H1 (cell line): ENCODE data around the gene L3MBTL3. TPM values are rescaled to one million over a fixed set of nuclear protein-coding genes. Genes with fewer than 3 reads are reported as not detected.

Source experiments
- CTCF ChIA-PET: fragments of 300-600 bp; sonication (Branson Sonifier 250); formaldehyde crosslinking; loops from one replicate; lab custom pipeline; 2021; ENCODE audit not compliant: partially characterized antibody; lab: Charles Lee
- POLR2A ChIA-PET: fragments of 300-600 bp; sonication (Branson Sonifier 250); formaldehyde crosslinking; loops from one replicate; lab custom pipeline; 2021; ENCODE audit warnings: inconsistent platforms; ENCODE audit not compliant: partially characterized antibody; lab: Charles Lee
- DNase-seq, 2 experiments: peaks; one replicate each; pipeline versions ENCODE4 v3.0.0 to v3.0.0-alpha.2; 2010 to 2022; ENCODE audit warnings: low spot score in 2 of 2, low read depth in 1 of 2, mixed read lengths in 1 of 2
- FAIRE-seq: peaks from 2 replicates; lab custom pipeline; 2011; peaks lifted over from hg19 to GRCh38; lab: Jason Lieb, UNC
- H2AFZ ChIP-seq: 2 replicates; pipeline ENCODE4 v1.8.1; 2012; ENCODE audit warnings: low read length, inconsistent platforms
- H2AK5ac ChIP-seq: 2 replicates; pipeline ENCODE4 v1.6.1; 2013; ENCODE audit warnings: low read depth, low read length
- H2BK120ac ChIP-seq: replicated peaks from 2 replicates; pipeline ENCODE3; 2013; ENCODE audit warnings: low read depth, low read length, inconsistent platforms
- H2BK12ac ChIP-seq: 2 replicates; pipeline ENCODE4 v1.6.1; 2013; ENCODE audit warnings: low read depth, low read length
- H2BK15ac ChIP-seq: 2 replicates; pipeline ENCODE4 v1.6.1; 2013; ENCODE audit warnings: low read length
- H2BK20ac ChIP-seq: 2 replicates; pipeline ENCODE4 v1.6.1; 2013; ENCODE audit warnings: low read length
- H2BK5ac ChIP-seq: 2 replicates; pipeline ENCODE4 v1.6.1; 2013; ENCODE audit warnings: low read depth, low read length
- H3K14ac ChIP-seq: 2 replicates; pipeline ENCODE4 v1.6.1; 2013; ENCODE audit warnings: inconsistent platforms; ENCODE audit not compliant: insufficient read length
- H3K18ac ChIP-seq: 2 replicates; pipeline ENCODE4 v1.6.1; 2013; ENCODE audit warnings: low read length; ENCODE audit errors: extremely low read depth
- H3K23ac ChIP-seq: 2 replicates; pipeline ENCODE4 v1.6.1; 2013; ENCODE audit warnings: inconsistent platforms; ENCODE audit not compliant: insufficient read length
- H3K23me2 ChIP-seq: 2 replicates; pipeline ENCODE4 v1.6.1; 2013; ENCODE audit warnings: low read depth, low read length
- H3K27ac ChIP-seq: 2 replicates; pipeline ENCODE4 v1.6.1; 2011; ENCODE audit warnings: low read depth, low read length, inconsistent platforms
- H3K27me3 ChIP-seq, 4 experiments: replicated peaks in 1 of 4; 1 replicate in 1 of 4; 2 replicates in 3 of 4; pipeline versions ENCODE4 v1.6.1 to v1.8.1; 2011 to 2013; ENCODE audit warnings: low read length in 3 of 4, mild to moderate bottlenecking in 3 of 4, inconsistent platforms in 2 of 4, mixed read lengths in 2 of 4, moderate library complexity in 1 of 4; ENCODE audit not compliant: control insufficient read depth in 3 of 4, insufficient read depth in 3 of 4; ENCODE audit errors: extremely low read depth in 1 of 4
- H3K36me3 ChIP-seq, 4 experiments: 2 replicates each; pipeline versions ENCODE4 v1.6.1 to v1.8.1; 2011 to 2013; ENCODE audit warnings: mild to moderate bottlenecking in 4 of 4, low read length in 3 of 4, moderate library complexity in 2 of 4, control low read depth in 1 of 4, inconsistent platforms in 1 of 4; ENCODE audit not compliant: insufficient read depth in 4 of 4, control insufficient read depth in 2 of 4
- H3K4ac ChIP-seq: replicated peaks from 2 replicates; pipeline ENCODE3; 2013; ENCODE audit warnings: low read length, low read depth, mixed read lengths, inconsistent platforms; ENCODE audit not compliant: insufficient read length
- H3K4me1 ChIP-seq, 4 experiments: replicated peaks in 1 of 4; 1 replicate in 1 of 4; 2 replicates in 3 of 4; pipeline versions ENCODE4 v1.6.1 to v1.8.1; 2011 to 2013; ENCODE audit warnings: low read length in 3 of 4, inconsistent platforms in 2 of 4, mixed read lengths in 1 of 4; ENCODE audit not compliant: insufficient read depth in 4 of 4, control insufficient read depth in 3 of 4
- H3K4me2 ChIP-seq, 2 experiments: 2 replicates each; pipeline versions ENCODE4 v1.6.1 to v1.8.1; 2011 to 2013; ENCODE audit warnings: low read depth in 2 of 2, low read length in 2 of 2, control low read depth in 1 of 2, inconsistent platforms in 1 of 2, mild to moderate bottlenecking in 1 of 2; ENCODE audit not compliant: insufficient read depth in 1 of 2
- H3K4me3 ChIP-seq, 4 experiments: fragments of 200-600, 300-600 bp in 1 of 4; sonication (generic), shearing (Covaris generic), sonication (Bioruptor Twin) in 1 of 4; 2 replicates each; pipeline versions ENCODE4 v1.5.1 to v1.8.1; 2011 to 2016; ENCODE audit warnings: low read length in 4 of 4, low read depth in 3 of 4, control low read depth in 2 of 4, inconsistent platforms in 2 of 4, mild to moderate bottlenecking in 2 of 4, mixed read lengths in 1 of 4, moderate library complexity in 1 of 4; ENCODE audit not compliant: insufficient read depth in 2 of 4; ENCODE audit errors: extremely low read depth in 1 of 4
- H3K56ac ChIP-seq: replicated peaks from 2 replicates; pipeline ENCODE3; 2013; ENCODE audit warnings: low read depth, mild to moderate bottlenecking, mixed read lengths, low read length, inconsistent platforms; ENCODE audit not compliant: insufficient read length
- H3K79me1 ChIP-seq: 2 replicates; pipeline ENCODE4 v1.6.1; 2013; ENCODE audit warnings: low read depth, low read length, control low read depth
- H3K79me2 ChIP-seq, 2 experiments: 2 replicates each; pipeline versions ENCODE4 v1.6.1 to v1.8.1; 2012 to 2013; ENCODE audit warnings: low read length in 2 of 2, mild to moderate bottlenecking in 2 of 2, inconsistent platforms in 1 of 2; ENCODE audit not compliant: insufficient read depth in 2 of 2, control insufficient read depth in 1 of 2
- H3K9ac ChIP-seq, 4 experiments: replicated peaks in 1 of 4; 1 replicate in 1 of 4; 2 replicates in 3 of 4; pipeline versions ENCODE4 v1.6.1 to v1.8.1; 2011 to 2013; ENCODE audit warnings: low read depth in 3 of 4, low read length in 3 of 4, control low read depth in 2 of 4, mild to moderate bottlenecking in 2 of 4, moderate library complexity in 2 of 4, inconsistent platforms in 1 of 4; ENCODE audit errors: extremely low read depth in 1 of 4
- H3K9me3 ChIP-seq, 2 experiments: 2 replicates each; pipeline versions ENCODE4 v1.6.1 to v1.8.1; 2012 to 2013; ENCODE audit warnings: mild to moderate bottlenecking in 2 of 2, moderate library complexity in 2 of 2, control low read depth in 1 of 2, inconsistent platforms in 1 of 2, low read depth in 1 of 2, low read length in 1 of 2, mixed read lengths in 1 of 2; ENCODE audit not compliant: insufficient read depth in 2 of 2
- H4K20me1 ChIP-seq, 2 experiments: replicated peaks in 1 of 2; 2 replicates each; pipeline versions ENCODE3 to v1.8.1; 2011 to 2013; ENCODE audit warnings: inconsistent platforms in 2 of 2, low read length in 2 of 2, mild to moderate bottlenecking in 1 of 2; ENCODE audit not compliant: insufficient read depth in 2 of 2, control insufficient read depth in 1 of 2
- H4K5ac ChIP-seq: 2 replicates; pipeline ENCODE4 v1.6.1; 2013; ENCODE audit warnings: low read length, low read depth, mixed read lengths, inconsistent platforms; ENCODE audit not compliant: insufficient read length
- H4K8ac ChIP-seq: 2 replicates; pipeline ENCODE4 v1.8.0; 2013; ENCODE audit warnings: mild to moderate bottlenecking, moderate library complexity, low read length, inconsistent platforms; ENCODE audit not compliant: insufficient read depth; ENCODE audit errors: extremely low read depth
- H4K91ac ChIP-seq: replicated peaks from 2 replicates; pipeline ENCODE3; 2013; ENCODE audit warnings: low read length, mixed read lengths, inconsistent platforms; ENCODE audit not compliant: insufficient read length
- CREB1 ChIP-seq: IDR thresholded peaks from 2 replicates; pipeline ENCODE4 v1.6.1; 2012; ENCODE audit warnings: inconsistent platforms
- WGBS, 2 experiments: shearing (Covaris generic) in 1 of 2; methylation state at CpG; one replicate each; pipeline versions ENCODE4 v1.1.6 to v1.1.7; 2013 to 2015; ENCODE audit warnings: low lambda C conversion rate in 2 of 2, mixed read lengths in 2 of 2, inconsistent platforms in 1 of 2, low coverage in 1 of 2, missing lambda C conversion rate in 1 of 2; ENCODE audit not compliant: insufficient replicate concordance in 2 of 2, insufficient coverage in 1 of 2, insufficient read length in 1 of 2; ENCODE audit errors: extremely low coverage in 1 of 2, missing lambda C conversion rate in 1 of 2; 5-methylcytosine and 5-hydroxymethylcytosine counted together
- polyA plus RNA-seq, 7 experiments: library from polyadenylated mRNA; depleted of rRNA in 3 of 7; stranded (reverse) in 5 of 7; unstranded in 2 of 7; fragments of >200 nt in 5 of 7; fragments of 200-250 nt in 2 of 7; gene quantifications; 1 replicate in 5 of 7; 2 replicates in 1 of 7; 4 replicates in 1 of 7; pipeline versions ENCODE4 v1.2.1 to v1.2.3, GENCODE V29; 2011 to 2013; ENCODE audit warnings: missing spikeins in 2 of 7, mixed read lengths in 2 of 7
- total RNA-seq: library from RNA; stranded (reverse); fragmentation: NEBNext Ultra II Directional; extraction: Animal tissue kit (Norgen Biotek cat#: 25700); gene quantifications from 2 replicates; pipeline ENCODE4 v1.2.1, GENCODE V29; 2021

L3MBTL3 gene
- total and polyA plus RNA-seq, 2 of the 8 experiments (the other 6 are each of a cell fraction or from before 2014, with no cell fraction given), result 3.9 to 17.2 TPM

- Histone ChIP-seq H3K4ac (no peak overlapping the region), H2BK5ac (no peak overlapping the region), H3K23ac (no peak overlapping the region), H3K36me3 (peaks cover 0 to 9% (median 3%) of the 10 kb centered on the region in 4 experiments; a peak in 2 of 8 replicates), H4K8ac (no peak overlapping the region), H3K79me1 (no peaks in the 10 kb centered on the region), H3K9me3 (no peaks in the 10 kb centered on the region), H3K56ac (no peak overlapping the region), H3K23me2 (no peaks in the 10 kb centered on the region), H2BK12ac (no peak overlapping the region), H2BK20ac (no peak overlapping the region), H3K27ac (no peak overlapping the region), H2AK5ac (no peak overlapping the region), H4K91ac (no peak overlapping the region), H2BK15ac (no peak overlapping the region), H3K9ac (no peak overlapping the region), H3K79me2 (no peaks in the 10 kb centered on the region), H2AFZ (no peak overlapping the region), H3K4me2 (no peak overlapping the region), H2BK120ac (no peak overlapping the region), H3K4me3 (no peak overlapping the region), H3K4me1 (no peaks in the 10 kb centered on the region), H3K27me3 (no peaks in the 10 kb centered on the region), H4K20me1 (peaks cover 0 to 2% of the 10 kb centered on the region in 2 experiments), H4K5ac (no peak overlapping the region), H3K14ac (no peak overlapping the region), H3K18ac (no peak overlapping the region)
- CTCF ChIA-PET, result interaction anchor here (2.3 kb wide), 1 partner anchor 20 kb away, joined by 7 read pairs; no protein-coding TSS in a partner anchor
- 96% methylated on average over 12 of the region's 12 CpGs; no CpG with 5 or more reads in 1 of the 2 experiments for WGBS, 2 experiments
- POLR2A ChIA-PET, result no interaction called here
- FAIRE-seq (no peak), DNase-seq (no peak)
- no peak for TF ChIP-seq CREB1
Measured at GRCh38 chr6:130057495-130057894, 39.1 kb downstream of the L3MBTL3 start.
